GM21717 (cell line): Measurements from ENCODE around the gene CTDSPL.

Experiments
- ATAC-seq: cut with Tn5 transposase; IDR thresholded peaks from one replicate; pipeline ENCODE4 v1.9.1; 2021; ENCODE audit warnings: mild to moderate bottlenecking, moderate library complexity; ENCODE audit not compliant: unreplicated experiment

The CTDSPL gene

DNA sequence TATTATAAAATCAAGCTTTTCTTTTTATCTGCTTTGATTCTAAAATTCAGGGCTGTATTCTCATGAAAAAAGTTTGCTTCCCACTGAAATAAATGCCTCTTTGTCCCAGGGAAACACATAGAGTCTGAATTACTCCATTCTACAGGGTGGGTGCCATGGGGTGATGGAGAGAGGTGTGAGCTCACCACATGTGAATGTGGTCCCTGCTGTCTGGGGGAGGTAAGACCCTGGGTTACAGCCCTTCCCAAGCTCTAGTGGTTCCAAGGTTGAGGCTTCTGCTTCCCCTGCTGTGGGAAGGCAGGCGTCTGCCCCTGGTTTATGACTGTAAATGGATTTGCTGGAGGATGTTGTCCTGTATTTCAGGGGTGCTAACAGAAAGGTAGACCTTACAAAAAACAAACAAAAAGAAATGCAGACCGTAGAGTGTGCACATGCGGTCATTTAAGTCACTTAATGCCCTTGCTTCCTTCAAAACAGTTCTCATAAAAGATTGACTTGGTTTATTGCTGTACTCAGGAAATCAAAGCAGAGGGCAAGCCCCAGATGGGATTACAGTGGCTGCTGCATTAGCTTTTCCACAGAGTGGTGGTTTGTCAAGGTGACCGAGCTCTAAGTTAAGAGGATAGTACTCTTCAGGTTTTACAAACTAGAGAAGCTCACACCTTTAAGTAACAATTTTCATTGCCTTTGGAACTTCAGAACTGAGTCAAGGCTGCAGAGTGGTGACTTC, 49.2 kb downstream of the CTDSPL start:
- no peak for ATAC-seq

DNA sequence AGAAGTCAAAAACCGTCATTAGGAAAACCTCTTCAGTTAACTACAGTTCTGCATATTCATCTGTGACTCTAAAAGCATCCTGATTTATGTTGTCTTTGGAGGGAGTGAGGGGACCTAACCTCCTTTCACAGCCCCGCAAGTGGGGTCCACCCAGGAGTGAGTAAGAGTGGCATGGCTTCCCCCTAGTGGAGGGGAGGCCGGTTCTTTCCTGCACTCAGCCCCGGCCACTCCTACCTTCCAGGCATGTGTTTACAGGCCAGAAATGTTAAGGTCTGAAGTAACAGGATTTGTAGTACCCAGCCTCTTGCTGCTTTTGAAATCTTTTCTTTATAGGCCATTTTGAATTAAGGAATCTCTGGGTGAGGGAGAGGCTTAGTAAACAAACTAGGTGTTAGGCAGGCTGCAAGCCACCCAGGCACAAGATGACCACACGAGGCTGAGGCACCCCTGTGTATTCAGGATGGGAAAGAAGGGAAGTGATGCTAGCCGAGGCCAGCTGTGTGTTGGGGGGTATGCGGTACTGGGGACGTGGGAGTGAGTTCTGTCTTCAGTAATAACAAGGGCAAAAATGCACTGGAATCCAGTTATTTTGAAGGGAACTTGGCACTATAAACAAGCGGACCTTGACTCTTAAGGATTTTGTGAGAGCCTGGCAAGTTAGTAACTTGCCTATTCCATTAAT, 50.5 kb downstream of the CTDSPL start:
- ATAC-seq, result no peak

- no peak for ATAC-seq
Observed at GRCh38 chr3:37913522-37913921, 51.8 kb downstream of the CTDSPL start.

- no peak for ATAC-seq
Observed at GRCh38 chr3:37916685-37917084, 55.0 kb downstream of the CTDSPL start.

DNA sequence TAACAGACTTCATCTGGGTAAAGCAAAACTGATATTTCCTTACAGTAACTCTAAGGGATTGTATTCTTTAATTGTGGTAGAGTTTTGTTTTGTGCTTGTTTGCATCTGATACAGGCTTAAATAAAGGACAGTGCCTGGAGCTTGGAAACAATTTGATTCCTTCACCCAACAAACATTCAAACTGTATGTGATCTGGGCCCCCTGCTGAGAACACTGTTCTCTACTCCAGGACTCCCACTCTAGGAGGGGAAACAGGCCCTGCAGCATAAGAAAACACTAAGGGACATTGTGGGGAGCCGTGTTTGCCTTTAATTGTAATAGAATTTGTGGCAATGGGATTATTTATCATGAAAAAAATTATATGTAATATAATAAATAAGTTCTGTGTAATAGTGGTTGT, 56.9 kb downstream of the CTDSPL start:
- ATAC-seq, result no peak

GRCh38 chr3:37920156-37920699, 58.5 kb downstream of the CTDSPL start:
- ATAC-seq, result no peak

GRCh38 chr3:37921025-37921424, 59.3 kb downstream of the CTDSPL start:
- ATAC-seq, result no peak

DNA sequence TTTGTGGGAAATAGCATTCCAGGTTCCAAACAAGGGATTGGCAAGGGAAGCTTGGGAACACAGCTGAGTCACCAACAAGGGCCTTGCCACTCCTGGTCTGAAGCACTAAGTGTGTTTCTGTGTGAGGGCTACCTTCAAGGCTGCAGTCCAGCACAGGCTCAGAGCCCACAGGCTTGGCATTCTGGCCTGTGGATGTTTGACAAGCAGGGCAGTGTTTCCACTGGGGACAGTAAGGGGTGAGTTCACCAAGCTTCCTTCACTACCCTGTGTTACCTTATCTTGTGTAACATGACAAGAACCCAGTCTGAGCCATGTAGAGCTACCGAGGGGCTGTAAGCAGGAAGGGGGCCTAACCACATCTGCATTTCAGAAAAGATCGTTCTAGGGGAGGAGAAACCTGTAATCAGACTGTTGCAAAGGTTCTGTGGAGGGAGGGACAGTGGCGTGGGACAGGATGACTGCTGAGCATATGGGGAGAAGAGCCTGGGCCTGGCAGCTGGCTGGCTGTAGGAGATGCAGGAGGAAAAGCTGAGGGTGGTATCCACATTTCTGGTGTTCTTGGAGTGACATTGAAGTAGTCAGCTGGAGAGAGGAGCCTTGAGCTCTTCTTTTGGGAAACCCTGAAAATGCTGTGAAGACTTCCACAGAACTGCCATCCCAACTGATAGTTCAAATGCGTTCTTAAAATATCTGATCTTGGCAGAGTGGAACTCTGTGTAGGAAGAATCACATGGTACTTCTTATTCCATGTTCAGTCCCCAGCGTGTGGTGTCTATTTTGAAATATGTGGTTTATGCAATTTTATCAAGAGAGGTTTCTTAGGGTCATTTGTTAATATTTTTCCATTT, 61.3 kb downstream of the CTDSPL start:
- no peak for ATAC-seq

GRCh38 chr3:37923569-37924040, 61.9 kb downstream of the CTDSPL start:
- no peak for ATAC-seq

- no peak for ATAC-seq
Observed at GRCh38 chr3:37924453-37924852, 62.8 kb downstream of the CTDSPL start.

DNA sequence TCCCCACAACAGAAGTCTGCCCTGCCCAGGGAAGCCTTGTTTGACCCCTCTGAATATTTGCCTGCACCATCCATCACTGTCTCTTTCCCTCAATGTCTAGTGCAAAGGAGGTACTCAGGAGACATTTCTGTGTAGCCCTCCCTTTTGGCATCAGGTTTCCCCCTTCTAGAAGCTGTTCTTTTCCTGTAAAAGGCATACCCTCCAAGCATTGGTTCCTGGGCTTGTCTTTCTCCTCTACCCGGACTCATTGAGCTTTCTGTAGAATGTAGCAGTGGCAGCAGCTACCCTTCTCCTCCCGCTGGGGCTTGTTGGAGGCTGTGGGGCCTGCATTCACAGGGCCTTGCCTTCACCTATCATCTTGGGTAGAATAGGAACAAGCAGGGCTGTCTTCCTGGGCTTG, 63.5 kb downstream of the CTDSPL start:
- no peak for ATAC-seq

DNA sequence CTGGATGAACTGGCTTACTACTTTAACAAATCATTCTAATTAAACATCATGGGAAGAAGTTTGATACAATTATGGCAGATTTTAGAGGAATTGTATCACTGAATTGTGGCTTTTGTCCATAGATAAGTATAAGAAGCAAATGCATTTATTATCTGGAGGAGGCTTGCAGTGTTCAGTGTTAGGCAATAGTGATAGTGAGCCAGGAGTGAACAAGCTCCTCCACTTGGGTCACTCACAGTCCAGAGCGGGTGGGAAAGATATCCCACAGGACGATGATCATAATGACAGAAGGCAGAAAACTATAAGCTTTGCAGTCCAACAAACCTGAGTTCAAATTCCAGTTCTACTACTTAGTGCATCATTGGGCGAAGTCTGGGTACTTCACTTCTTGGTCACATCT, 64.9 kb downstream of the CTDSPL start:
- ATAC-seq, result no peak

- ATAC-seq, result no peak
Observed at GRCh38 chr3:37930495-37930894, 68.8 kb downstream of the CTDSPL start.

DNA sequence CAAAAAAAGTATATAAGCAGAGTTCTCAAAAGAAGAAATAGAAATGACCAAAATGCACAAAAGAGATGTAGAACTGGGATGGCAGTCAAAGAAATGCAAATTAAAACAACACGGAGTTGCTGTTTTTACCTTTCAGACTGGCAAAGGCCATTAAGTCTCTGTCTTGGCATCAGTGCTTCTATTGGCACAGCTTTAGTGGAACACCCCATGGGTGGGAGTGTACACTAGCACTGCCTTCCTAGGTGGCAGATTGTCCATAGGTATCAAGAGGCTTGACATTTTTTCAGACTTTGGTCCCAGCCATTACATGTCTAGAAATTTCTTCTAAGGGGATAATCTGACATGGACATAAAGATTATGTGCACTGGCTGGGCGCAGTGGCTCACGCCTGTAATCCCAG, 70.8 kb downstream of the CTDSPL start:
- no peak for ATAC-seq

DNA sequence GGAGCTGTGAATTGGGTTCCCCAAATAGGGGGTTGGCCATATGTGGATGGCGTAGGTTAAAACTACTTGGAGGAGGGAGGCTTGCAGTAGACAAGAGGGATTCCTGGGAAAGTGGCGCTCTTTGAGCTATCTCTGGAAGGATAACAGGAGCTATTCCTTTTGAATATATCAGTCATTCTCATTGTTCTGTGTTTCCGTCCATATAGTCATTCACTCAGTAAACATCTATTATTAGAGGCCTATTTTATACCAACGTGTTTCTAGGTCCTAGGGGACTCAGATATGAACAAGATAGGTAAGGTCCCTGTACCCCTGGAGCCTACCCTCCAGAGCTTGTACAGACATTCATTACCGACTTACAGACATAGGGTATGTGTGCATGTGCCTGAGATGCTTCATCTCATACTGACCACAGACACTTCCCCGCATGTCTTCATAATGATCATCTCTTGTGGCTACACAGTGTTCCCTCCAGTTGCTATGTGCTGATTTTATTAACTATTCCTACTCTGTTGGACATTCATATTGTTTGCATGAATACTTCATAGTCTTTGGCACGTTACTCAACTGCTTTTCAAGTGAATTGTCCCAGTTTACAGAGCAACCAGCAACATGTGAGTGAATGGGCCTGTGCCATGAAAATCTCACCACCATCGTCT, 73.1 kb downstream of the CTDSPL start:
- ATAC-seq, result no peak

GRCh38 chr3:37935290-37935668, 73.6 kb downstream of the CTDSPL start:
- no peak for ATAC-seq

DNA sequence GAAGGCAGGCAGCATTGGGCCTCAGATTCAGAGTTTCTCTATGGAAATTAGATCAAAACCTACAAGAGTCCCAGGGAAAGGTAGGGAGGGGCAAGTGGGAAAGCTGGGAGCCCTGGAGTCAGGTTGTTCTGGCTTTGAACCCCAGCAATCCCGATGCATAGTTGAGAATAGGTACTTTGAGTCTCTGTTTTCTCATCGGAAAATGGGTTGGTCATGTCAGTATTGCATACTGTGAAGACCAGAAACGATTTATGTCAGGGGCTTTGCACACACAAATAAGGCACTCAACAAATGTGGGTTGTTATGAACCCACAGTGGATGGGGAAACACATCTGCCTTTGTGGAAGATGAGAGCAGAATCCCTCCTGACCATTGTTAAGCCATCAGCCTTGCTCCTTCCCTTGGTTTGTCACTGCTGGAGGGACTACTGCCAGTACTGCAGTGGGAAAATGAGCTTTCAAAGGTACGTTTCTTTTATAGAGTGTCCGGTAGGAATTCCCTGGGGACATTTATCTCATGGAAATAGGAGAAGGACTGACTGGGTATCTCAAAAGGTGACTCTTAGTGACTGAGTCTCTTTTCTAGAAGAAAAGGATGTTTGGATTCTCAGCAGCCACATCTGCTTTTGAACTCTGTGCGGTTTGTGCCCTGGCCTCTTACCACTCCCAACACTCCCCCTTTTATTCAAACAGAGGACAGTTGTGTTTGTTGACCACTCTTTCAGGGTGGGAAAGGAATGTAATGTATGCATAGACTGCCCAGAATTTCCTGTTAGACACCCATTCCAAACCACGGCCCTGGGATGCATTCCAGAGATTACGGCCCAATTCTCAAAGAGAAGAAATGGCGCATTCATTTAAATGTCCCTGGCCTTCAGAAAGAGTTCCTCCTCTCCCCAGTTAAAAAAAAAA, 74.3 kb downstream of the CTDSPL start:
- ATAC-seq, result no peak

GRCh38 chr3:37937156-37937555, 75.5 kb downstream of the CTDSPL start:
- ATAC-seq, result no peak

DNA sequence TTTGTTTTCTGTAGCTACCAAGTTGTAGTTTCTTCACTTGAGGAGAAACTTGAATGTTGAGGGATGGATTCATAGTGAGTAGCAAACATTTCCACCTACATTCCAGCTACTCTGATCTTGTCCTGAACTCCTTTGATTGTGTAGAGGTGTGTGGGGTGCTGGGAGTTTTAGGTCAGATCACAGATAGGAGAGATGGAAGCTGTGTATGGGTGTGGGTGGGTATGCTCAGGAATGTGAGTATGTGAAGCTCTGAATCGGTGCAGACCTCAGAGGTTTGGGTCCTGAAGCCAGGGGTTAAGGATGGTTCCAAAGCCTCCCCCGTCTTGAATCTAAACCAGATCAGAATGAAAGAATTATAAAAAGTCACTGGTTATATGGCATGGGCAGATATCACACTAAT, 76.3 kb downstream of the CTDSPL start:
- no peak for ATAC-seq
